ENCODE results near the gene MB.
A peak's percentile ranks its signal among the peaks of the same experiment; 100 is the strongest.

The MB gene

DNA sequence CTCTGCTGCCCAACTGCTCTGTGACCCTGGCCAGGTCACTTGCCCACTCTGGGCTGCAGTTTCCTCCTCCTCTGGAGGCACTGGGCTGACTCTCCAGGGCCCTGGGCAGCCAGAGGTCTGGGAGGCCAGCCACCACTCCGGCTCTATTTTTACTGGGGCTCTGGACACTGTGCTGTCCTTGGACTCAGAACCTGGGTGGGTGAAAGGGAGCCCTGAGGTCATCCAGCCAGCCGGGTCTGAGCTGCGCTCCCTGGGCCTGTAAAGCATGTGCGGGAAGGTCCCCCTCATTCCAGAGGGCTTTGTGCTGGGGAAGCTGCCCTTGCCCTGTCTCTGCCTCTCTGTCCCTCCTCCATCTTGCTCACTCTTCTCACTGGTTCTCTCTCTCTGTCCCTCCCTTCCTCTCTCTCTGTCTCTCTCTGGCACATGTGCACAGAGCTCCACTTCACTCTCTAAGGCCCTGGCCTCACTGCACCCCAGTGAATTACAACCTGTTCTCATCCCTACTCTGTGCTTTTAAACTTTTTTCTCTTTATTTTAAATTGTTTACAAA, 24.6 kb downstream of the MB start:
- DNase-seq, result no peak

DNA sequence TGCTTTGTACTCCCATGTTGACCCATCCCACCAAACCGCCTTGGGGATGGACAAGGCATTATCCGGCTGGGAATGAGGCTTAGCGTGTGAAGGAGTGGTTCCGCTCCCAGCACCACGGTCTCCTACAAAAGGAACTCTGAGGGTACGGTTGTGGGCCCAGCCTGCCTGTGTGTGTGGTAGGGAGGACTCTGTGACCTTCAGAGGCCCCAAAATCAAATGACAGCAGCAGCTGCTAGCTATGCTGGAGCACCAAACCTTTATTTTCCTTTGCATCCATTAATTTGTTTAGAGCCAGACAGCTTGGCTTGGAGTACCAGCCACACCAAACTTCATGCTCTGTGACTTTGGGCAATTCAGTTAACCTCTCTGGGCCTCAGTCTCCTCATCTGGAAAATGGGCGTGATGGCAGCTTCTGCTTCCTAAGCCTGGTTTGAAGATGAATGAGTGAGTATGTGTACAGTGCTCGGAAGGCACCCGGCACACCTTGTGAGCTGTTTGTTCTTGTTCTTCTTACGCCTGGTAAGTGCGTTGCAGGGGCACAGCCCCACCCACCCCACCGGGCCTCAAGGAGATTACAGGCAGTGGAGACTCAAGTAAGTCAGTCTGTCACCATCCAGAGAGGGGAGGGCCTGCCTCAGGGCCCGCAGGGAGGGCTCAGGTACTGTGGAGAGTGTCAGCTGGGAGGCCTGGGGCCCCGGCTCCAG, 25.3 kb downstream of the MB start:
- DNase-seq, result no peak

DNA sequence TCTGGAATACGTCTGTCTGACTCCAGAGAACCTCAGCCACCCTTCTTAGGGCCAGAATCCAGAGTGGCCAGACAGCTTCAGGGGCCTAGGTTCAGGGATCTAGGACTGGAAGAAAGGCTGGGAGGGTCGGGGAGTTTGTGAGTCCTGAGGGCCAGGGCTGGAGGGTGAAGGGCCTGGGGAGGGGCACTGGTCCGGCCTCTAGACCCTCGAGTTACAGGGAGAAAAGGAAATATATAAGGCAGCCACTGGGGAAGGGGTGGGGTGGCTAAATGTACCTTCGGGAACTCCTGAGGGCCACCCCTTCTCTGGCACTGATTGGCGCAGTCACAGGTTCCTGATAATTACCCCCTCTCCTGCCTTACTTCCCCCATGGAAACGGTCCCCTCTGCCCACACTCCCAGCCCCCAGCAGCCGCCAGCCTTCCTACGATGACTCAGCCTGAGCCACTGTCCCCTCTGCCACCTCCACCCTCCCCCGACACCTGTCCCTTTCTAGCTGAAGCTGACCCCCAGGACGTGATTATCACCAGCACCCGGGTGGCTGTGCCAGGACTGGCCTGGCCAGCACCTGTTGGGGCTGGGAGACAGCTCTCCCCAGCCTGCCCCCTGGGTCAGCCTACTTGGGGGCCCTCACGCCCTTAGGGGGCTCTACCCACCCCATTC, 26.4 kb downstream of the MB start:
- DNase-seq, result no peak

DNA sequence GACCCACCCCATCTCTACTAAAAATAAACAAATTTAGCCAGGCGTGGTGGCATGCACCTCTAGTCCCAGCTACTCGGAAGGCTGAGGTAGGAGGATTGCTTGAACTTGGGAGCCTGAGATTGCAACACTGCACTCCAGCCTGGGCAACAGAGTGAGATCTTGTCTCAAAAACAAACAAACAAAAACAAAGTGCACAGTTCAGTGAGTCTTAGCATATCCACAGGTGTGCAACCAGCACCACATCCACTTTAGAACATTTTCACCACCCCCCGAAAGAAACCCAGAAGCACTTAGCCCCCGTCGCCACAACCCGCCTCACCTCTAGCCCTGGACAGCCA, 27.4 kb downstream of the MB start:
- DNase-seq, result no peak

DNA sequence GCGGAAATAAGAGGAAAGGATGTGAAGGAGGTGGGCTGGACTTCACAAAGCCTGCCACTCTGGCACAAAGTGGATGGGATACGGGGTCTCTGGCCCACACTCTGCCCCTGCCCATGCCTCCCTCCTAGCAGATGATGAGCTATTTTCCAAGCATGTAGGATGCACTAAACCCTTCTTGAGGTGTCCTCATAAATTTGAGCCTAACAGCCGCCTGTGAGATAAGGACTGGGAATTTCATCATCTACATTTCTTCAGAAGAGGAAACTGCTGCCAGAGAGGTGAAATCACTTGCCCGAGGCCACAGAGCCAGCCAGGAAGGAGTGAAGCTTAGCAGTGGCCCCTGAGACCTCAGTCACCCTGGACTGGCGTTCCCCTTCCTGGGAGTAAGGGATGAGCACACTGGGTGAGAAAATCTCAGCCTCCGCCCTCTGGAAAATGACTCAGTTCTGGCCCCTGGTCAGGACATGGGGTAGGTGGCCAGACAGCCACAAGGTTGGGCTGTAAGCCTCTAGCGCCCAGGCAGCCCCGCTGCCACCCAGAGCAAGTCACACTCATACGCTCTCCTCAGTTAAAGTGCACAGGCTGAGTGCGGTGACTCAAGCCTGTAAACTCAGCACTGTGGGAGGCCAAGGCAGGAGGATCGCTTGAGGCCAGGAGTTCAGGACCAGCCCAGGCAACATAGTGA, 27.9 kb downstream of the MB start:
- DNase-seq, result peak; percentile 83

DNA sequence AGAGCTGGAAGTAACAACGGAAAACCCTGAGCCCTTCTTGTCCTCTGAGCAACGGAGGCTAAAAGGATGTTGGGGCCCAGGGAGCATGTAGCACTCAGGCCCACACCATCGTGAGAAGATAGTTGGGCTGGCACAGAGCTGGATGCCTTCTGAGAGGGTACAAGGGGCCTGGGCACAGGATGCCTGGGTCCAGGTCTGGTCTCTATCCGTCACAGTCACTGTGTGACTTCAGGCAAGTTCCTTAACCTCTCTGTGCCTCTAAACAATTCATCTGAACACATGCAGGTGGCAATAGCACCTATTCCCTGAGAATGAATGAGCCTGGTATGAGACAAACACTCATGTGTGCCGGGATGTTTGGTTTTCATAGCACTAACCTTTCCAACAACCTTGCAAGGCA, 29.2 kb downstream of the MB start:
- DNase-seq, result no peak

DNA sequence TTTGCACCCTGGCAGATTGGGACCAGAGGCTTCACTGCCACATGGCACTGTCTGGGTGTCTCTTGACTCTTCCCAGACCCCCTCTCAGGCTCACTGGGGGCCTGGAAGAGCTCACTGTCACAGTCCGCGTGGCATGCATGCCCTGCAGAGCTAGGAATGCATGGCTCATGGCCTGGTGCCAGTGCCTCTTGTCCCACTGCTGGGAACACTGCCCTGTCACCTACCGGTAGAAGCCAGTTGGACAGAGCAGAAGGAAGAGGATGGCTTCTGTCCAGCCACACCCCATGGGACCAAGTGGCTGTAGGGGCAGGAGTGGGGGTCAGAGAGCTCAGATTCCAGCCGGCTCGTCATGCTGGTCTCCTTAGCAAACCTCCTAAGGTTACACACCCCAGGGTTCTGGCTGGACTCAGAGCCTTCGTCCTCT, 29.7 kb downstream of the MB start:
- DNase-seq, result no peak

DNA sequence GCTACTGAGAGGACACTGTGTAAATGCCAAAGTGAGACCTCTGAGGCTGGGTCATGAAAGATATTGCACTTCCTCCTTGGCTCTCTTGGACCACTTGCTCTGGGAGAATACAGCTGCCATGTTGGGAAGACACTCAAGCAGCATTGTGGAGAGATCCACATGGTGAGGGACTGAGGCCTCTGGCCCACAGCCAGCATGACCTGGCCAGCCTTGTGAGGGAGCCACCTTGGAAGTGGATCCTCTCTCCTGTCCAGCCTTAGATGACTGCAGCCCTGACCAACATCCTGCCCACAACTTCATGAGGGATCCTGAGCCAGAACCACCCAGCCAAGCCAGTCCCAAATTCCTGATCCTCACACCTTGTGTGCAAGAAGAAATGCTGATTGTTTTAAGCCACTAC, 30.4 kb downstream of the MB start:
- no peak for DNase-seq

DNA sequence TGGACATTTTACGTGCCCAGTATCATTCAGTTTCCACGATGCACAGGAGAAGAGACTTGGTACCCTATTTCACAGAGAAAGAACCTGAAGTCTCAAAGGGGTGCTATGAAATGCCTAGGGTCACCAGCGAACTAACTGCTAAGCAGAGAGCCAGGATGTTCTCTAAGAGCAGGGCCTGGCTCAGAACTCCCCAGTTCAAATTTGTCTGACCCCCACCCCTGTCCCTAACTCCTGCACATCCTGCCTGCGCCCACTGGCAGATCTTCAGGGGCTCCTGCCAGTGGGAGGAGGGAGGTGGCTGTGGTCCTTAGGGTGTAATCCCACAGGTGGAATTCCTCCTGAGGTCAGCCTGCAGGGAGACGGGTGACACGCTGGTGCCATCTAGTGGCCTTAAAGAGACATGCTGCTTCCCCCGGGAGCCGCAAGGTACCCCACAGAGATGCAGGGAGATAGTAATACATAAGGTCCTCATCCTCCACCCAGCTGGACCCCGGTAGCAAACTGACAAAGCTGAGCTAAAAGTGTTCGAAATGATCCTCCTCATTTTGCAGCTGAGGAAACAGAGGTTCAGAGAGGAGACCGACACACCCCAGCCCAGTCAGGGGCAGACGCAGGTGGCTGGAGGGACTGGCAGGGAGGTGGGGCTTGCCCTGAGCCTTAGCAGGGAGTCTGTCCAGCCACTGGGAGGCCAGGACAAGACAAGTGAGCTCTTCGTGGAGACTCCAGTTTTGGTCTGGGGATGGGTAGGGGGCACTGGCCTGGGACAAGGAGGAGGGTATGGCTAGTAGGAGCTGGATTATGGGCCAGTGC, 34.1 kb downstream of the MB start:
- DNase-seq, result peak; percentile 18

DNA sequence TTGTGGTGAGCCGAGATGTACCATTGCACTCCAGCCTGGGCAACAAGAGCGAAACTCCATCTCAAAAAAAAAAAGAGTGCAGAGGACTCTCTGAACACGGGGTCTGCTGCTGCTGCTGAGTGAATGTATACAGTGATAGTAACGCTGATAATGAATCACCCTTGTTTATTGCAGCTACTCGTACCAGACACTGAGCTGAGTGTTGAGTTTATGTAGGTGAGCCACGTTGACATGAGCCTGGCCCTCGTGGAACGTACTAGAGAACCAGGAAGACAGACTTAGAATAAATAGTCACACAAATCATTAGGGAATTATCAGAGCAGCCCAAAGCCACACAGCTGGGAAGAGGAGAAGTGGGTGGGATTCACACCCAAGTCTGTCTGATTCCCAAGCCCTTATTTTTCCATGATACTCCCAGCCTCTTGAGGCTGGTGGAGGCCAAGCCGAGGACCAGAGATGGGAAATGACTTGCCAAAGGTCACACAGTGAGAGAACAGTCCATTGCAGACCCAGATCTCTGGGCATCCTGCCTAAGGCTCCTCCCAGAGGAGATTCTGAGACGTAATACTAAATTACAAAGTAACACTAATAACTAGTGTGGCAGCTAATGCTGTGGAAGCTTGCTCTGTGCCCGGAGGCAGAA, 34.8 kb downstream of the MB start:
- DNase-seq, result no peak

DNA sequence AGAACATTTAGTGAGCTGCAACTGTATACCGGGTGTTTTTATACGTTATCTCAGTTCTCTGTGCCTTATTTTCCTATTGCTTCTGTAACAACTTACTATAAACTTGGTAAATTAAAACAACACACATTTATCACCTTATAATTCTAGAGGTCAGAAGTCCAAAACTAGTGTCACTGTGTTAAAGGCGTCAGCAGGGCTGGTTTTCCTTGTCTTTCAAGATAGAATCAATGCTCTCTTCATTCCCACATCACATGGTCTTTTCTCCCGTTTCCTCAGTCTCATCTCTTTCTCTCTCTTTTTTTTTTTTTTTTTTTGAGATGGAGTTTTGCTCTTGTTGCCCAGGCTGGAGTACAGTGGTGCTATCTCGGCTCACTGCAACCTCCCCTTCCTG, 36.1 kb downstream of the MB start:
- no peak for DNase-seq

DNA sequence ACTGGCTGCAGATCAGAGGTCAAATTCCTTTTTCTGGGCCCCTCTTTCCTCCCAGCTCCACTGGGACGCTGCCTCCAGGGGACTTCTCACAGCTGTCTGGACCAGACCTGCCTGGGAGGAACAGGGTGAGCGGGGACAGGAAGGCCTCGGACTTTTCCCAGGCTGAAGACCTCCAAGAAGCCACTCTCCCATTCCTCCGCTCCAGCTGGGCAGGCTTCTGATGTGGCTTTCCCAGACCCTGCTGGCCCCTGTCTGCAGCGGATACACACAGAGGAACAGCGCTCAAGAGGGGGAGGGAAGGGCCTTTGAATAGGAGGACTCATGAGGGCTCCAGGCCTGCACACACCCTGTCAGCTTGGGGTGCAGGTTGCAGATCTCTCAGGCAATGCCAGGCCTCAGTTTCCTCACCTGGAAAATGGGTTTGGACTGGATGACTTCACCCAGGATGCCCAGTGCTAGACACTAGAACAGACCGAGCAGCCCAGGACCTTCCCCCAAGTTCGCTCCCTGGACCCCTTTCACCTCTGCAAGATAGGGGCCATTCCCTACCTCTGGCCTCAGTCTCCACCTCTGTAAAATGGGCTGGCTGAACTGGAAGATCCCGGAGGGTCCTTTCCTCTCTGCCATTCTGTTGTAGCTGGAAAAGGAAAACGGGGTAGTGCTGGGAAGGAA, 36.6 kb downstream of the MB start:
- DNase-seq, result no peak

DNA sequence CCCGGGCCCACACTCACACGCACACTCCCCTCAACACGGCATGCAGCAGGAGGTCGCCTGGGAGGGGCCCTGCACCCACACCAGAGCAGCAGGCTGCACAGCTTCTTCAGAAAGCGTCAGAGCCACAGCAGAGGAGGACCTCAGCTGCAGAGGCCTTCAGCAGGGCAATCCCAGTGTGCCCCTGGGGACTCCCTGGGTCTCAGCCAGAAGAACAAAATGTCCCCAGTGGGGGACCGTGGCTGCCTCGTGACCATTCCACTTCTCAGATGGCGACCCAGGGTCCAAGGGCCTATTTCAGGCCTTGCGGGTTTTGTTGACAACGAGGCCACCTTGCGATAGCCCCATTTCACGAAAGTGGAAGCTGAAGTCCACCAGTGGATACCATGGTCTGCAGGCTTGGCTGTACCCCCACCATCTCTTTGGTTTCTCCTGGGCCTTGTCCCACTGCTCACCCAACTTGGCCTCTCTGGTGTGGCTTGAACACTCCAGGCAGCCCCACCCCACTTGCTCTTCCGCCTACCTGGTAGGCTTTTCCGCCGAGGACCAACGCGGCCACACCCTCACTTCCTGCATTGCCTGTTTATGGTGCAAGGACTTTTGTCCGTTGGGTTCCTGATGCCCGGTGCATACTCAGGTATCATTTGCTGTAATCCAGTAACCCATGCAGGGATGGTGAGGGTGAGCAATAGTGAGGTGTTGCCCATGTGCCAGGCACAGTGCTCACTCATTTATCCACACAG, 38.1 kb downstream of the MB start:
- DNase-seq, result no peak

DNA sequence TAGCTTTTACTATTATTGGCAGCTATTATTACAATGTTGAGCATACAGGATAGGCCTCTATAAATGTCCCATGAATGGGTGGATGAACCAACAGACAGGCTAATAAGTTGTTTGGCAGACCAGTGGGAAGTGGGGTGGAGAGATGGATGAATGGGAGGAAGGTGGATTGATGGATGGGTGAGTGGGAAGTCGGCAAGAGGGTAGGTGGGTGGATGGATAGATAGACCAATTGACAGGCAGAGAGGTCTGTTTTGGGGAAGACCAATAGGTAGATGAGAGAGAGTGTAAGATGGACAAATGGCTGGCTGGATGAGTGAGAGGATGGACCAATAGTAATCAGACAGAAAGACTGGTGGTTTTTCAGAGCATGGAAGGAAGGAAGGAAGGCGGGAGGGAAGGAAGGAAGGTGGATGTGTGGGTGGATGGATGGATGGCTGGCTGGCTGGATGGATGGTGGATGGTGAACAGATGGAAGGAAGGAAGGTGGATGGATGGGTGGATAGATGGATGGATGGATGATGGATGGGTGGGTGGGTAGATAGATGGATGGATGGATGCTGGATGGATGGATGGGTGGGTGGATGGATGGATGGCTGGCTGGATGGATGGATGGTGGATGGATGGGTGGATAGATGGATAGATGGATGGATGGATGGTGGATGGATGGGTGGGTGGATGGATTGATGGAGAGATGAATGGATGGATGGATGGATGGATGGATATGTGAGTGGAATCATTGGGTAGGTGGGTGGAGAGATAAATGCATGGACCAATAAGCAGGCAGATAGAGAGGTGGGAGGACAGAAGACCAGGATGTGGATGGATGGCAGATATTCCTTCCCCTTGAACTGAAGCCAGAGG, 39.1 kb downstream of the MB start:
- DNase-seq, result no peak

DNA sequence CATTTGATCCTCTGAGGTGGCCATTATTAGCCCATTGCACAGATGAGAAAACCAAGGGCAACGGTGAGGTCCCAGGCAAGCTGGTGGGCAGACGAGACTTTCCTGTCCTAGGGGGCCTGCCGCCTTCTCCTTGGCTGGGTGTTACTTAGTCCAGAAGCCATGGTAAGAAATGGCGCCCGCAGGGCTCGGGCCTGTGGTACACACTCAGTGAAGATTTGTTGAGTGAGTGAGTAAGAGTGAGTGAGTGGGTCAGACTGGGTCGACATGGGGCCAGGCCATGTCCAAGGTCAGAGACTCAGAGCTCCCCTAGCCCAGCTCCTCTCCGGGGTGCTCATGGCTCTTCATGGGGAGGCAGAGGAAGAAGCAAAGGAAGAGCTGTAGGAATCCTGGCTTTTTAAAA, 40.5 kb downstream of the MB start:
- no peak for DNase-seq

DNA sequence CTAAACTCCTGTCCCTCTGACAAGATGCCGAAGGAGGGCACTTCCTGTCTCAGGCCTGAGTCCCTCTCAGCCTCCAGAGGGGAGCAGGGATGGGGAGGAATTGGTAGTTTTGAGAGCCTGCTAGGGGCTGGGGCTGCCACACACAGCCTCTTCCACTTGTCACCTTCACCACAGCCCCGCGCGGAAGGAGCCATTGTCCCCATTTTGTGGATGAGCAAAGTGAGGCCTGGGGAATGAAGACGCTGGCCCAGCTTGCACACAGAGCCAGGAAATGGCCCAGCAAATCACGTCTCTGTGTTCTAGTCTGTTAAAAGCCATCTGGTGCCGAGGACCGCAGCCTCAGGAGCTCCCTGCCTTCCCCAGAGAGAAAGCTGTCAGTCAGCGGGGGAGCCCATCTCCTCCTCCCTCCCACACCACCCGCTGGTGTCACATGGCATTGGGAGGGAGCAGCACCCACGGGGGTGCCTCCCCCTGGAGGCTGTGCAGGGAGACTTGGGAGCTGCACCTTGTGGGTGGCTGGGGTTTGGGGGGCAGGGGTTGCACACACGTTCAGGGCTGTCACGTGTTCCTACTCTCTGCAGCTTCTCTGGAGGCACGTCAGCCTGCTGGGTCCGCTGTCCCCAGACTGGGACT, 41.9 kb downstream of the MB start:
- no peak for DNase-seq

DNA sequence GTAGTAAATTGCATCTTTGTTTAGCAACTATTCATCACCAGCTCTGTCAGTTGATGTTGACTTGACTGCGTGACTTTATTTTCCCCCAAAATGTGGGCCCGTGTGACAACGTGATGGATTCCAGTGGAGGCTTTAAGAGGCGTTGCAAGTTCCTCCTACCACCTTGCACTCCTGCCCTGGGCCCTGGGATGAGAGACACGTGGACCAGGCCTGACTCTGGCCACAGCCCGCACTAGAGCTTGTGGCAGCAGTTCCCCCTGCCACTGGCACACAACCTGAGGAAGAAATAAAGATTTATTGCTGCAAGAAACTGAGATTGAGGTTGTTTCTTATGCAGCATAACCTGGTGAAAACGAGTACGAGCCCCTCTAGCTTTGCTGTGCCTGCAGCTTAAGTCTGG, 44.6 kb downstream of the MB start:
- DNase-seq, result no peak

DNA sequence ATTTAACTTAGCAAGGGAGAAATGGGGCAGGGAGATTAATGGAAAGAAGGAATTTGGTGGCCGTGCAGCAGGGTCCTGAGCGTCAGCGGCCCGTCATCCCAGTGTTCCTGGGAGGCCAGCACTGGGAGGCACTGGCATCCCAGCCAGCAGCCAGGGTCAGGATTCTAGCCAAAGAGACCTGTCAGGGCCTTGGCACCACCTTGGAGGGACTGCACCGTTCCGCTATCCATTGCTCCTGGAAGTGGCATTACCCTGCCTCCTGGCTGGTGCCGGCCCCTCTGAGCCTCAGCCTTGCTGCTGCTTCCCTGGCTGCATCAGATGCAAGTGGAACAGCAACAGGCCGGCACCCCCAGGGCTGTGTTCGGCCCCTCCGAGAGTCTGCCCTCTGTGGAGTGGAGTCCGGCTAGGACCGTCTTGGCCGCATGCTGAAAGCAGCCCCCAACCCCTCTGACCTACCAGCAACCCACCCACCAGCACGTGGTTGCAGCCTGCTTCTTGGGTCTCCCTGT, 46.4 kb downstream of the MB start:
- DNase-seq, result no peak

DNA sequence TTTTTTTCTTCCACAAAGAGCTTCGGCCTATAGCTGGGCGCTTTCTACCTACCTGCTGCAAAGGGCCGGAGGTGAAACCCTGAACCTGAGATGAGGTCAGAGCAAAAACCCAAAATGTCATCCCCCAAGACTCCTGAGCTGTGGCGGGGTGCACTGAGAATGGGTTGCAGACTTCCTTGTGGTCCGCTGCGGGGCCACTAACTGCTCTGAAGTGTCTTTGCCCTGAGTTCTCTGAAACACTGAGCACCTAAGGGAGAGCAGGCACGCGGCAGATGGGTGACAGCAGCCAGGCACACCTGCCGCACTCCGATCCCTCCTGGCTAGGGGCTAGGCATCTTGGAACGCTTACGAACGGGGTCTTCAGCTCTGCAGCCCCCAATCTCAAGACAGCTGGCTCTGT, 47.2 kb downstream of the MB start:
- DNase-seq, result no peak
